ENCODE data around the gene CTSA.

DNA sequence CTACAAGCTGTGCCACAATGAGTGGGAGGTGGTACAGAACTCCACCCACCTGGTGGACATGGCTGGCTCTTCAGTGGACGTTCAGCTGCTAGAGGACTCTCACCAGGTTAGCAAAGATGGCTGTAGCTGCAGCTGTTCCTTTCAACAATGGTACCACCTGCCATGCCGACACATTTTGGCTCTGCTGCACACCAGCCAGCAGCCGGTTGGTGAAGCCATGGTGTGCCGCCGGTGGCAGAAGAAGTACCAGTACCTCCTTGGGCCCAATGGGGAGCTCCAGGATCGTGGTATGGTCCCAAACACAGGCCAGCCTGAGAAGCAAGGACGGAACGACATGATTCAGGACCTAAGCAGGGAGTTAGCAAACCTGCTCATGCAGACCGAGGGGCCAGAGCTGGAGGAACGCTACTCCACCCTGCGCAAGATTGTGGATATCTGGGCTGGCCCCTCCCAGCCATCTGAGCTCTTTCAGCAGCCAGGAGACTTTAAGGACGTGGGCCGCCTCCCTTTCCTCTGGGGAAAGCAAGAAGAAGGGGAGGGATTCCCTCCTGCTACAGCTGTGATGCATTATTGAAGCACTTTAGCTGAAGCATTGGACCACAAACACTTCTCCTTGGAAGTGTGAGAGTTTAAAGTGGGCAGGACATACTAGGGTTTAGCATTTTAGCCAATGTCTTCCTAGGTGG is 12.9 kb upstream of the CTSA start:
- TF ChIP-seq POLR2A (IDR thresholded peaks at IDR 0.05) (no peak), EP300 (IDR thresholded peaks at IDR 0.05) (no peak)
- TF ChIP-seq, protein P1, sequence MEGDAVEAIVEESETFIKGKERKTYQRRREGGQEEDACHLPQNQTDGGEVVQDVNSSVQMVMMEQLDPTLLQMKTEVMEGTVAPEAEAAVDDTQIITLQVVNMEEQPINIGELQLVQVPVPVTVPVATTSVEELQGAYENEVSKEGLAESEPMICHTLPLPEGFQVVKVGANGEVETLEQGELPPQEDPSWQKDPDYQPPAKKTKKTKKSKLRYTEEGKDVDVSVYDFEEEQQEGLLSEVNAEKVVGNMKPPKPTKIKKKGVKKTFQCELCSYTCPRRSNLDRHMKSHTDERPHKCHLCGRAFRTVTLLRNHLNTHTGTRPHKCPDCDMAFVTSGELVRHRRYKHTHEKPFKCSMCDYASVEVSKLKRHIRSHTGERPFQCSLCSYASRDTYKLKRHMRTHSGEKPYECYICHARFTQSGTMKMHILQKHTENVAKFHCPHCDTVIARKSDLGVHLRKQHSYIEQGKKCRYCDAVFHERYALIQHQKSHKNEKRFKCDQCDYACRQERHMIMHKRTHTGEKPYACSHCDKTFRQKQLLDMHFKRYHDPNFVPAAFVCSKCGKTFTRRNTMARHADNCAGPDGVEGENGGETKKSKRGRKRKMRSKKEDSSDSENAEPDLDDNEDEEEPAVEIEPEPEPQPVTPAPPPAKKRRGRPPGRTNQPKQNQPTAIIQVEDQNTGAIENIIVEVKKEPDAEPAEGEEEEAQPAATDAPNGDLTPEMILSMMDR (IDR thresholded peaks at IDR 0.05): no peak

All from ovary (tissue), 3 donors.